Measurements from ENCODE around the gene ROR1. TPM values are rescaled to one million over a fixed set of nuclear protein-coding genes. Genes with fewer than 3 reads are reported as not detected.

The ROR1 gene
- total and polyA plus RNA-seq, 2 of the 4 experiments (the other 2 are of a cell fraction) = 4.4 to 10.0 TPM

DNA sequence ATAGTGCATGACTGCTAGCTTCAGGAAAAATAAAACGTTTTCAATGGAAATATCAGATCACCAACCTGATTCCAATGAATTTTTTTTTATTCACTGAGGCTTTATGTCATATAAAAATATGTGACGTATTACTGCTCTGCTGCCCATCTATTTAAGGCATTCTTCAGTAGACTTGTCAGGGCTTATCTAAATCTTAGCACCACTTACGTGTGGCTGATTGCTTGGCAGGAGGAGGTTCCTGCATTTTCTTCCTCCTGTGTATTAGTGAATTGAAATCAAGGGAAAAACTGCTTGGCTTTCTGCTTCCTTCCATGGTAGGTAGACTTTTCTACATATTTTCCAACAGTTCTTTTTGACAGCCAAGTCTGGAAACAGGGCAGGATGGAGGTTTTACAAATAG, 80.3 kb downstream of the ROR1 start:
- no peak overlapping the region for H2AK9ac ChIP-seq (replicated peaks; ENCODE audit: low read depth, low read length, poor library complexity)
- no peaks in the 10 kb centered on the region for H3K4me1 ChIP-seq (ENCODE audit: control insufficient read depth, insufficient read depth, low read length)
- H2BK5ac ChIP-seq (ENCODE audit: low read depth, low read length, poor library complexity, severe bottlenecking) = no peak overlapping the region
- H3K27ac ChIP-seq (ENCODE audit: insufficient read depth, low read length) = no peak overlapping the region
- H2BK120ac ChIP-seq (ENCODE audit: low read depth, low read length) = no peak overlapping the region
- H3K9ac ChIP-seq (ENCODE audit: low read depth, low read length) = no peak overlapping the region
- in situ Hi-C loops (cut with MboI; ENCODE audit: low sequenced_read_pairs) = no loop called here
- no peak overlapping the region for H3K4me3 ChIP-seq (ENCODE audit: insufficient read depth, low read depth, low read length)
- H3K14ac ChIP-seq (replicated peaks; ENCODE audit: low read depth, low read length) = no peak overlapping the region
- dilution Hi-C loops (cut with HindIII; ENCODE audit: low sequenced_read_pairs, unreplicated experiment) = no loop called here
- no peak overlapping the region for H3K4ac ChIP-seq (ENCODE audit: low read depth, low read length)
- no peak overlapping the region for H4K5ac ChIP-seq (ENCODE audit: low read depth, low read length)
- H3K36me3 ChIP-seq (ENCODE audit: control insufficient read depth, insufficient read depth, low read length) = no peaks in the 10 kb centered on the region
- H4K20me1 ChIP-seq (ENCODE audit: insufficient read depth, low read length) = no peaks in the 10 kb centered on the region; the same call in 1 of the 2 replicates
- no peak overlapping the region for H2BK20ac ChIP-seq (ENCODE audit: low read depth, low read length)
- DNase-seq (no peak), ATAC-seq (ENCODE audit: low read depth) (no peak)
- no peak overlapping the region for H3K23ac ChIP-seq (ENCODE audit: low read depth, low read length)
- H2AK5ac ChIP-seq (ENCODE audit: low read depth, low read length) = no peak overlapping the region
- H3K9me1 ChIP-seq (ENCODE audit: insufficient read depth, low read length) = no peaks in the 10 kb centered on the region
- TF ChIP-seq NFE2L2 (IDR thresholded peaks at IDR 0.05; ENCODE audit: low read depth, low read length) (no peak), BHLHE40 (IDR thresholded peaks at IDR 0.05; ENCODE audit: low read depth, low read length) (no peak), USF2 (IDR thresholded peaks at IDR 0.05; ENCODE audit: low read depth, low read length) (no peak), MAZ (IDR thresholded peaks at IDR 0.05; ENCODE audit: borderline replicate concordance, low read depth, low read length) (no peak), RFX5 (IDR thresholded peaks at IDR 0.05; ENCODE audit: low read depth, low read length) (no peak), FOS (IDR thresholded peaks at IDR 0.05; ENCODE audit: low read depth, low read length) (no peak), SMC3 (IDR thresholded peaks at IDR 0.05; ENCODE audit: low read depth, low read length) (no peak), RAD21 (IDR thresholded peaks at IDR 0.05; ENCODE audit: low read length) (no peak), CEBPB (IDR thresholded peaks at IDR 0.05; ENCODE audit: low read depth, low read length) (no peak), RCOR1 (IDR thresholded peaks at IDR 0.05; ENCODE audit: insufficient replicate concordance, low read length) (no peak), CHD1 (IDR thresholded peaks at IDR 0.05; ENCODE audit: low read depth, low read length) (no peak)
- TF ChIP-seq, protein P1, sequence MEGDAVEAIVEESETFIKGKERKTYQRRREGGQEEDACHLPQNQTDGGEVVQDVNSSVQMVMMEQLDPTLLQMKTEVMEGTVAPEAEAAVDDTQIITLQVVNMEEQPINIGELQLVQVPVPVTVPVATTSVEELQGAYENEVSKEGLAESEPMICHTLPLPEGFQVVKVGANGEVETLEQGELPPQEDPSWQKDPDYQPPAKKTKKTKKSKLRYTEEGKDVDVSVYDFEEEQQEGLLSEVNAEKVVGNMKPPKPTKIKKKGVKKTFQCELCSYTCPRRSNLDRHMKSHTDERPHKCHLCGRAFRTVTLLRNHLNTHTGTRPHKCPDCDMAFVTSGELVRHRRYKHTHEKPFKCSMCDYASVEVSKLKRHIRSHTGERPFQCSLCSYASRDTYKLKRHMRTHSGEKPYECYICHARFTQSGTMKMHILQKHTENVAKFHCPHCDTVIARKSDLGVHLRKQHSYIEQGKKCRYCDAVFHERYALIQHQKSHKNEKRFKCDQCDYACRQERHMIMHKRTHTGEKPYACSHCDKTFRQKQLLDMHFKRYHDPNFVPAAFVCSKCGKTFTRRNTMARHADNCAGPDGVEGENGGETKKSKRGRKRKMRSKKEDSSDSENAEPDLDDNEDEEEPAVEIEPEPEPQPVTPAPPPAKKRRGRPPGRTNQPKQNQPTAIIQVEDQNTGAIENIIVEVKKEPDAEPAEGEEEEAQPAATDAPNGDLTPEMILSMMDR (conservative IDR thresholded peaks at IDR 0.05; ENCODE audit: low read depth, low read length) = no peak
- TF ChIP-seq, protein P2, sequence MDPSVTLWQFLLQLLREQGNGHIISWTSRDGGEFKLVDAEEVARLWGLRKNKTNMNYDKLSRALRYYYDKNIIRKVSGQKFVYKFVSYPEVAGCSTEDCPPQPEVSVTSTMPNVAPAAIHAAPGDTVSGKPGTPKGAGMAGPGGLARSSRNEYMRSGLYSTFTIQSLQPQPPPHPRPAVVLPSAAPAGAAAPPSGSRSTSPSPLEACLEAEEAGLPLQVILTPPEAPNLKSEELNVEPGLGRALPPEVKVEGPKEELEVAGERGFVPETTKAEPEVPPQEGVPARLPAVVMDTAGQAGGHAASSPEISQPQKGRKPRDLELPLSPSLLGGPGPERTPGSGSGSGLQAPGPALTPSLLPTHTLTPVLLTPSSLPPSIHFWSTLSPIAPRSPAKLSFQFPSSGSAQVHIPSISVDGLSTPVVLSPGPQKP (IDR thresholded peaks at IDR 0.05; ENCODE audit: borderline replicate concordance, low read depth, low read length) = no peak
- no peak overlapping the region for H3K4me2 ChIP-seq (ENCODE audit: low read depth, low read length)
- no peak overlapping the region for H4K91ac ChIP-seq (ENCODE audit: insufficient read depth, low read depth, low read length)
- H2AFZ ChIP-seq (replicated peaks; ENCODE audit: low read length, poor library complexity) = no peak overlapping the region
- ChIA-PET CTCF (interaction anchor here (0.6 kb wide), 1 partner anchor 1112 kb away, joined by 3 read pairs; no protein-coding TSS in a partner anchor), POLR2A (ENCODE audit: unreplicated experiment) (no interaction called here)
- H4K8ac ChIP-seq (ENCODE audit: low read depth in 2 of 2, low read length in 2 of 2) = no peak overlapping the region
- intact Hi-C loops (cut with micrococcal nuclease) = no loop called here
- no peak overlapping the region for H3K56ac ChIP-seq (ENCODE audit: extremely low read depth, insufficient read depth, low read length)
- H3K27me3 ChIP-seq (ENCODE audit: control insufficient read depth, insufficient read depth, low read length) = no peaks in the 10 kb centered on the region
- 0 out of 2 replicates have a peak, but pooled peaks cover 3% of the 10 kb centered on the region for H3K9me3 ChIP-seq (ENCODE audit: control insufficient read depth, insufficient read depth, low read length)
- BruUV-seq (replicated peaks) = no TSS peak
- H3K79me1 ChIP-seq (ENCODE audit: low read depth in 1 of 2, low read length in 2 of 2) = no peaks in the 10 kb centered on the region
- 100% methylated on average over 1 of the region's 3 CpGs; no CpG with 5 or more reads in 1 of the 2 experiments for WGBS, 2 experiments (ENCODE audit: extremely low coverage in 2 of 2, insufficient read length in 1 of 2)
- H3K18ac ChIP-seq (ENCODE audit: low read depth, low read length) = no peak overlapping the region
- no peak overlapping the region for H2BK15ac ChIP-seq (ENCODE audit: low read depth, low read length)
